IMR-90 (cell line): ENCODE data around the gene ETFDH. TPM values are rescaled to one million over a fixed set of nuclear protein-coding genes. Genes with fewer than 3 reads are reported as not detected.

Experiments
- ATAC-seq: fragments of 200-7000 bp; cut with Tn5 transposase; 2 replicates; pipeline ENCODE4 v1.9.1; 2020; ENCODE audit warnings: low read depth, mild to moderate bottlenecking, moderate library complexity
- BruUV-seq: library from RNA; stranded (reverse); fragments of 400-500 nt; replicated peaks from 2 replicates; lab custom pipeline; 2021; lab: Mats Ljungman, UMichigan
- CTCF ChIA-PET: fragments of 300-600 bp; formaldehyde crosslinking; extraction: SDS; loops from one replicate; lab custom pipeline; 2021; ENCODE audit warnings: antibody characterized with exemption; lab: Yijun Ruan, JAX
- POLR2A ChIA-PET: fragments of 300-600 bp; sonication (Branson Sonifier 250); formaldehyde crosslinking; loops from one replicate; lab custom pipeline; 2022; ENCODE audit warnings: antibody characterized with exemption; ENCODE audit not compliant: unreplicated experiment; lab: Charles Lee
- DNase-seq: peaks from one replicate; pipeline ENCODE4 v3.0.0; 2013
- H2AFZ ChIP-seq: replicated peaks from 2 replicates; pipeline ENCODE3; 2013; ENCODE audit warnings: low read length, mild to moderate bottlenecking; ENCODE audit not compliant: poor library complexity
- H2AK5ac ChIP-seq: 2 replicates; pipeline ENCODE4 v1.6.1; 2013; ENCODE audit warnings: low read depth, low read length, inconsistent platforms
- H2AK9ac ChIP-seq: replicated peaks from 2 replicates; pipeline ENCODE3; 2013; ENCODE audit warnings: mild to moderate bottlenecking, low read depth, low read length, moderate library complexity; ENCODE audit not compliant: poor library complexity
- H2BK120ac ChIP-seq: 2 replicates; pipeline ENCODE4 v1.6.1; 2013; ENCODE audit warnings: low read depth, low read length, inconsistent platforms
- H2BK15ac ChIP-seq: 3 replicates; pipeline ENCODE4 v1.6.1; 2013; ENCODE audit warnings: low read depth, low read length, inconsistent platforms
- H2BK20ac ChIP-seq: 2 replicates; pipeline ENCODE4 v1.6.1; 2013; ENCODE audit warnings: low read depth, mild to moderate bottlenecking, inconsistent platforms, low read length, moderate library complexity
- H2BK5ac ChIP-seq: 2 replicates; pipeline ENCODE4 v1.6.1; 2013; ENCODE audit warnings: mild to moderate bottlenecking, low read depth, low read length, inconsistent platforms; ENCODE audit not compliant: poor library complexity, severe bottlenecking
- H3K14ac ChIP-seq: replicated peaks from 2 replicates; pipeline ENCODE4 v1.6.1; 2013; ENCODE audit warnings: low read depth, low read length, inconsistent platforms
- H3K18ac ChIP-seq: 2 replicates; pipeline ENCODE4 v1.6.1; 2013; ENCODE audit warnings: low read depth, low read length, control low read depth
- H3K23ac ChIP-seq: 2 replicates; pipeline ENCODE4 v1.6.1; 2013; ENCODE audit warnings: low read depth, low read length, inconsistent platforms
- H3K27ac ChIP-seq: 2 replicates; pipeline ENCODE4 v1.5.1; 2013; ENCODE audit warnings: mild to moderate bottlenecking, control low read depth, low read length; ENCODE audit not compliant: insufficient read depth
- H3K27me3 ChIP-seq: 2 replicates; pipeline ENCODE4 v1.6.1; 2013; ENCODE audit warnings: low read length; ENCODE audit not compliant: control insufficient read depth, insufficient read depth
- H3K36me3 ChIP-seq: 2 replicates; pipeline ENCODE4 v1.6.1; 2013; ENCODE audit warnings: low read length, mixed read lengths; ENCODE audit not compliant: control insufficient read depth, insufficient read depth
- H3K4ac ChIP-seq: 2 replicates; pipeline ENCODE4 v1.6.1; 2013; ENCODE audit warnings: low read depth, low read length, inconsistent platforms
- H3K4me1 ChIP-seq: 2 replicates; pipeline ENCODE4 v1.6.1; 2013; ENCODE audit warnings: low read length, mixed read lengths; ENCODE audit not compliant: control insufficient read depth, insufficient read depth
- H3K4me2 ChIP-seq: 2 replicates; pipeline ENCODE4 v1.6.1; 2013; ENCODE audit warnings: low read depth, mild to moderate bottlenecking, control low read depth, low read length, moderate library complexity
- H3K4me3 ChIP-seq: 2 replicates; pipeline ENCODE4 v1.5.1; 2013; ENCODE audit warnings: low read depth, mild to moderate bottlenecking, control low read depth, low read length, moderate library complexity; ENCODE audit not compliant: insufficient read depth
- H3K56ac ChIP-seq: 2 replicates; pipeline ENCODE4 v1.6.1; 2013; ENCODE audit warnings: low read length, inconsistent platforms; ENCODE audit not compliant: insufficient read depth; ENCODE audit errors: extremely low read depth
- H3K79me1 ChIP-seq, 2 experiments: 2 replicates each; pipeline ENCODE4 v1.6.1; 2013; ENCODE audit warnings: low read length in 2 of 2, inconsistent platforms in 1 of 2, low read depth in 1 of 2
- H3K9ac ChIP-seq: 2 replicates; pipeline ENCODE4 v1.6.1; 2013; ENCODE audit warnings: low read depth, low read length, control low read depth
- H3K9me1 ChIP-seq: 2 replicates; pipeline ENCODE4 v1.6.1; 2013; ENCODE audit warnings: low read length, inconsistent platforms; ENCODE audit not compliant: insufficient read depth
- H3K9me3 ChIP-seq: 2 replicates; pipeline ENCODE4 v1.6.1; 2013; ENCODE audit warnings: low read length; ENCODE audit not compliant: control insufficient read depth, insufficient read depth
- H4K20me1 ChIP-seq: 2 replicates; pipeline ENCODE4 v1.6.1; 2013; ENCODE audit warnings: low read length, inconsistent platforms; ENCODE audit not compliant: insufficient read depth
- H4K5ac ChIP-seq: 2 replicates; pipeline ENCODE4 v1.6.1; 2013; ENCODE audit warnings: mild to moderate bottlenecking, low read depth, low read length, control low read depth
- H4K8ac ChIP-seq, 2 experiments: 2 replicates each; pipeline ENCODE4 v1.6.1; 2013; ENCODE audit warnings: low read depth in 2 of 2, low read length in 2 of 2, control low read depth in 1 of 2, inconsistent platforms in 1 of 2
- H4K91ac ChIP-seq: 2 replicates; pipeline ENCODE4 v1.6.1; 2013; ENCODE audit warnings: low read depth, low read length, inconsistent platforms; ENCODE audit not compliant: insufficient read depth
- CHD1 ChIP-seq: IDR thresholded peaks from 2 replicates; pipeline ENCODE4 v1.6.1; 2012; ENCODE audit warnings: low read depth, low read length, improper control_type of control experiment
- CTCF ChIP-seq: conservative IDR thresholded peaks from 2 replicates; pipeline ENCODE4 v1.5.1; 2012; ENCODE audit warnings: mild to moderate bottlenecking, low read depth, low read length, improper control_type of control experiment
- ELK1 ChIP-seq: fragments of 150-350 bp; IDR thresholded peaks from 2 replicates; pipeline ENCODE4 v1.6.1; 2016; ENCODE audit warnings: low read depth, mild to moderate bottlenecking, low read length, moderate library complexity, borderline replicate concordance
- FOS ChIP-seq: fragments of 150-350 bp; IDR thresholded peaks from 2 replicates; pipeline ENCODE4 v1.6.1; 2016; ENCODE audit warnings: low read depth, low read length
- MAZ ChIP-seq: IDR thresholded peaks from 2 replicates; pipeline ENCODE4 v1.6.1; 2012; ENCODE audit warnings: low read depth, mild to moderate bottlenecking, low read length, improper control_type of control experiment, moderate library complexity, borderline replicate concordance
- MXI1 ChIP-seq: IDR thresholded peaks from 2 replicates; pipeline ENCODE4 v1.6.1; 2012; ENCODE audit warnings: low read depth, mild to moderate bottlenecking, low read length, moderate library complexity, borderline replicate concordance
- NFE2L2 ChIP-seq: fragments of 150-350 bp; IDR thresholded peaks from 2 replicates; pipeline ENCODE4 v1.6.1; 2016; ENCODE audit warnings: low read depth, mild to moderate bottlenecking, low read length
- POLR2A ChIP-seq: IDR thresholded peaks from 2 replicates; pipeline ENCODE4 v1.6.1; 2012; ENCODE audit warnings: mild to moderate bottlenecking, low read depth, low read length
- RFX5 ChIP-seq: IDR thresholded peaks from 2 replicates; pipeline ENCODE4 v1.8.0; 2012; ENCODE audit warnings: low read depth, mild to moderate bottlenecking, low read length, moderate library complexity
- SMC3 ChIP-seq: fragments of 150-350 bp; IDR thresholded peaks from 2 replicates; pipeline ENCODE4 v1.6.1; 2016; ENCODE audit warnings: low read depth, mild to moderate bottlenecking, antibody characterized with exemption, low read length, moderate library complexity
- USF2 ChIP-seq: fragments of 150-350 bp; IDR thresholded peaks from 2 replicates; pipeline ENCODE4 v1.6.1; 2017; ENCODE audit warnings: mild to moderate bottlenecking, antibody characterized with exemption, low read length, low read depth
- WGBS, 2 experiments: methylation state at CpG; one replicate each; pipeline versions ENCODE4 v1.1.5 to v1.1.7; 2013; ENCODE audit warnings: missing lambda C conversion rate in 2 of 2; ENCODE audit not compliant: insufficient read length in 1 of 2; ENCODE audit errors: extremely low coverage in 2 of 2; 5-methylcytosine and 5-hydroxymethylcytosine counted together
- dilution Hi-C: fragments of 300-500 bp; cut with HindIII; formaldehyde crosslinking; loops from one replicate; pipeline ENCODE4 v1.14.3; 2018; ENCODE audit warnings: low sequenced_read_pairs; ENCODE audit not compliant: unreplicated experiment
- in situ Hi-C: fragments of 300-500 bp; cut with MboI; formaldehyde crosslinking; loops from 3 replicates; pipeline ENCODE4 v1.14.3; 2019; ENCODE audit warnings: low sequenced_read_pairs, inconsistent platforms, mixed read lengths
- intact Hi-C: fragments of 100-400 bp; cut with micrococcal nuclease; formaldehyde crosslinking; loops from 2 replicates; pipeline ENCODE4 v1.10.0; 2022
- polyA plus RNA-seq, 3 experiments: library from polyadenylated mRNA; depleted of rRNA; stranded (reverse); fragments of >200 nt; gene quantifications; 2 replicates each; pipeline ENCODE4 v1.2.3, GENCODE V29; 2012; ENCODE audit warnings: low replicate concordance in 1 of 3
- total RNA-seq: library from RNA; depleted of rRNA; stranded (reverse); fragments of >200 nt; gene quantifications from 2 replicates; pipeline ENCODE4 v1.2.3, GENCODE V29; 2012

Gene ETFDH
- total and polyA plus RNA-seq, 2 of the 4 experiments (the other 2 are of a cell fraction), result 14.0 to 19.1 TPM

GRCh38 chr4:158682066-158682465, 10.0 kb downstream of the ETFDH start:
- no peaks in the 10 kb centered on the region for H3K4me1 ChIP-seq
- H3K36me3 ChIP-seq, result no peaks in the 10 kb centered on the region
- no peak overlapping the region for H3K4me3 ChIP-seq
- no peak for DNase-seq
- no TSS peak for BruUV-seq
- no peak overlapping the region for H2AK9ac ChIP-seq
- no peak overlapping the region for H2BK120ac ChIP-seq
- no peak for ATAC-seq
- in situ Hi-C loops, result no loop called here
- H3K18ac ChIP-seq, result no peak overlapping the region
- H3K4ac ChIP-seq, result no peak overlapping the region
- peaks cover 3% of the 10 kb centered on the region in 2 experiments; a peak in 2 of 4 replicates for H3K79me1 ChIP-seq
- no peak overlapping the region for H3K56ac ChIP-seq
- CTCF ChIA-PET, result no interaction called here
- H2AK5ac ChIP-seq, result no peak overlapping the region
- POLR2A ChIA-PET, result no interaction called here
- no peak overlapping the region for H2BK15ac ChIP-seq
- no peak overlapping the region for H2BK20ac ChIP-seq
- H3K9ac ChIP-seq, result no peak overlapping the region
- dilution Hi-C loops, result no loop called here
- H4K5ac ChIP-seq, result no peak overlapping the region
- no peaks in the 10 kb centered on the region for H3K27me3 ChIP-seq
- no peak overlapping the region for H4K91ac ChIP-seq
- H2BK5ac ChIP-seq, result no peak overlapping the region
- no peak overlapping the region for H4K8ac ChIP-seq
- H3K9me1 ChIP-seq, result no peaks in the 10 kb centered on the region
- no peak overlapping the region for H2AFZ ChIP-seq
- no peak overlapping the region for H3K23ac ChIP-seq
- H3K9me3 ChIP-seq, result no peaks in the 10 kb centered on the region
- no peaks in the 10 kb centered on the region for H4K20me1 ChIP-seq
- H3K27ac ChIP-seq, result no peak overlapping the region
- H3K14ac ChIP-seq, result no peak overlapping the region
- WGBS, 2 experiments, result no CpG with 5 or more reads among the region's 2 CpGs
- intact Hi-C loops, result no loop called here
- no peak overlapping the region for H3K4me2 ChIP-seq
- TF ChIP-seq POLR2A (no peak), CHD1 (no peak), ELK1 (no peak), SMC3 (no peak), NFE2L2 (no peak), CTCF (no peak), USF2 (no peak), MXI1 (no peak), FOS (no peak), RFX5 (no peak), MAZ (no peak)
